Caco-2 (cell line): ENCODE data around the gene LMO7. TPM values are rescaled to one million over a fixed set of nuclear protein-coding genes. Genes with fewer than 3 reads are reported as not detected.

Source experiments
- BruUV-seq: library from RNA; stranded (reverse); fragments of 400-500 nt; replicated peaks from 2 replicates; lab custom pipeline; 2021; lab: Mats Ljungman, UMichigan
- CTCF ChIA-PET: fragments of 300-600 bp; sonication (Branson Sonifier 250); formaldehyde crosslinking; loops from one replicate; lab custom pipeline; 2022; ENCODE audit warnings: antibody characterized with exemption; lab: Charles Lee
- POLR2A ChIA-PET: fragments of 300-600 bp; sonication (Branson Sonifier 250); formaldehyde crosslinking; loops from one replicate; lab custom pipeline; 2022; ENCODE audit warnings: antibody characterized with exemption; lab: Charles Lee
- DNase-seq, 2 experiments: peaks; one replicate each; pipeline versions ENCODE4 v3.0.0 to v3.0.0-alpha.2; 2020 to 2022
- H3K27me3 ChIP-seq: replicated peaks from 2 replicates; pipeline ENCODE4 v1.6.0; 2011; ENCODE audit warnings: low read length; ENCODE audit not compliant: control insufficient read depth, insufficient read depth
- H3K36me3 ChIP-seq: 2 replicates; pipeline ENCODE4 v1.5.1; 2011; ENCODE audit warnings: low read length; ENCODE audit not compliant: control insufficient read depth, insufficient read depth
- H3K4me1 ChIP-seq: fragments of 250-450 bp; sonication (Bioruptor Pico); 2 replicates; pipeline ENCODE4 v1.5.1; 2020; ENCODE audit warnings: mild to moderate bottlenecking
- H3K4me3 ChIP-seq: 2 replicates; pipeline ENCODE4 v1.5.1; 2011; ENCODE audit warnings: low read depth, mild to moderate bottlenecking, control low read depth, low read length
- H3K9me3 ChIP-seq: fragments of 250-450 bp; sonication (Bioruptor Pico); 2 replicates; pipeline ENCODE4 v1.5.1; 2020; ENCODE audit warnings: mild to moderate bottlenecking, moderate library complexity
- H3K27ac Mint-ChIP-seq: one replicate; pipeline ENCODE4 v1.8.0; 2022; ENCODE audit warnings: mixed read lengths; ENCODE audit not compliant: unreplicated experiment
- H3K27me3 Mint-ChIP-seq: one replicate; pipeline ENCODE4 v1.8.0; 2022; ENCODE audit warnings: mixed read lengths; ENCODE audit not compliant: insufficient read depth, unreplicated experiment
- H3K36me3 Mint-ChIP-seq: one replicate; pipeline ENCODE4 v1.8.0; 2022; ENCODE audit warnings: mild to moderate bottlenecking, mixed read lengths; ENCODE audit not compliant: insufficient read depth, unreplicated experiment
- H3K4me1 Mint-ChIP-seq: one replicate; pipeline ENCODE4 v1.8.0; 2022; ENCODE audit warnings: low read depth, mixed read lengths; ENCODE audit not compliant: unreplicated experiment
- H3K4me3 Mint-ChIP-seq: one replicate; pipeline ENCODE4 v1.8.0; 2022; ENCODE audit warnings: mild to moderate bottlenecking, moderate library complexity, mixed read lengths; ENCODE audit not compliant: unreplicated experiment
- H3K9me3 Mint-ChIP-seq: one replicate; pipeline ENCODE4 v1.8.0; 2022; ENCODE audit warnings: mixed read lengths; ENCODE audit not compliant: unreplicated experiment
- CTCF ChIP-seq, 2 experiments: fragments of 200-600 bp in 1 of 2; IDR thresholded peaks; 1 replicate in 1 of 2; 2 replicates in 1 of 2; pipeline versions ENCODE4 v1.5.1 to v1.8.0; 2011 to 2022; ENCODE audit warnings: antibody characterized with exemption in 1 of 2, control low read depth in 1 of 2, inconsistent platforms in 1 of 2, low read depth in 1 of 2, low read length in 1 of 2, mild to moderate bottlenecking in 1 of 2, moderate library complexity in 1 of 2; ENCODE audit not compliant: insufficient read depth in 1 of 2, severe bottlenecking in 1 of 2, unreplicated experiment in 1 of 2
- intact Hi-C: fragments of 100-400 bp; cut with micrococcal nuclease; formaldehyde crosslinking; loops from one replicate; pipeline ENCODE4 v1.10.0; 2022; ENCODE audit not compliant: unreplicated experiment
- total RNA-seq: library from RNA; stranded (reverse); gene quantifications from 2 replicates; pipeline ENCODE4 v1.2.3, GENCODE V29; 2022

Gene LMO7
- total RNA-seq, 1 experiment from 2014 or later: 209 TPM

DNA sequence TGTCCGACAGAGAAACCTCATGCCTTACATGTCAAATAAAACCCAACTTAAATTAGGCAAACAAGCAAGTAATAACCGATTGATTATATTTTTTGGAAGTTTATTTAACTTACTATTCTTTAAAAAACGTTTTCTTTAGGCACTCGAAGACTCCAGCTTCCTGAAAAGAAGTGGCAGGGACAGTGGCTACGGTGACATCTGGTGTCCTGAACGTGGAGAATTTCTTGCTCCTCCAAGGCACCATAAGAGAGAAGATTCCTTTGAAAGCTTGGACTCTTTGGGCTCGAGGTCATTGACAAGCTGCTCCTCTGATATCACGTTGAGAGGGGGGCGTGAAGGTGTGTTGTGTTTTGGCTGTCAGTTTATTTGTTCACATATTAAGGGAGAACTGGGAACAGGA, 164.4 kb downstream of the LMO7 start:
- BruUV-seq: no TSS peak
- Mint-ChIP-seq H3K36me3 (peaks cover 100% of the 10 kb centered on the region), H3K9me3 (no peaks in the 10 kb centered on the region), H3K4me3 (no peak overlapping the region), H3K27ac (peak overlapping the region; percentile 19), H3K27me3 (no peaks in the 10 kb centered on the region), H3K4me1 (peaks cover 41% of the 10 kb centered on the region)
- Histone ChIP-seq H3K27me3 (no peaks in the 10 kb centered on the region), H3K9me3 (no peaks in the 10 kb centered on the region), H3K36me3 (no peaks in the 10 kb centered on the region; the same call in 1 of the 2 replicates), H3K4me1 (peaks cover 14% of the 10 kb centered on the region), H3K4me3 (no peak overlapping the region)
- peak in 1 of 2 experiments; percentile 13 for TF ChIP-seq CTCF (IDR thresholded peaks at IDR 0.05; ENCODE audit: insufficient read depth in 1 of 2, low read depth in 1 of 2, low read length in 1 of 2, severe bottlenecking in 1 of 2, unreplicated experiment in 1 of 2)
- DNase-seq: peak in 1 of 2 experiments; percentile 38
- intact Hi-C loops: loop anchor here (1.0 kb wide), 3 partner anchors 40 to 113 kb away; no protein-coding TSS in a partner anchor
- ChIA-PET POLR2A (no interaction called here), CTCF (interaction anchor here (1.1 to 2.2 kb wide), 3 partner anchors 40 to 106 kb away, joined by 3 to 18 read pairs (median 5); no protein-coding TSS in a partner anchor)

GRCh38 chr13:75801388-75801945, 165.3 kb downstream of the LMO7 start:
- intact Hi-C loops: no loop called here
- CTCF ChIA-PET: interaction anchor here (1.4 kb wide), 1 partner anchor 41 kb away, joined by 5 read pairs; no protein-coding TSS in a partner anchor

DNA sequence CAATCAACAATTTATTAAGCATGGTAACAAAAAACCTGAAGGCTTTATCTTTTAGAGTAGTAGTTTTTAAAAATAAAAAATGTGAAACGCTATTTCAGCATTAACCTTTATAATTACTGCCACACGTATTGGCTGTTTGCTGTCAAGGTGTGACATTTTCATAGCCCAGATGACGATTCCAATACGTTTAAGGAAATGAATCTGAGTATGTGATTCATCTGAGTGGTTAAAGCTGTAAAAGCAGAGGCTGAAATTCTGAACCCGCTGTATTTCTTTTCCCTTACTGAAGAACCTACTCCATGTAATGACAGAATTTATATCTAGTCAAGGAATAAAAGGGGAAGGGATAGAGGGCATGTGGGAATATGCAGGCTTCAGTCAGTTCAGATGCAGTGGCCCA, 166.0 kb downstream of the LMO7 start:
- H3K9me3 Mint-ChIP-seq: no peaks in the 10 kb centered on the region
- peaks cover 14% of the 10 kb centered on the region for H3K4me1 ChIP-seq

More at GRCh38 chr13:75801388-75801945, 165.3 kb downstream of the LMO7 start:
- peaks cover 1% of the 10 kb centered on the region for H3K36me3 ChIP-seq
- DNase-seq: no peak
- no peak for TF ChIP-seq CTCF (IDR thresholded peaks at IDR 0.05; ENCODE audit: insufficient read depth in 1 of 2, low read depth in 1 of 2, low read length in 1 of 2, severe bottlenecking in 1 of 2, unreplicated experiment in 1 of 2)
- no peaks in the 10 kb centered on the region for H3K9me3 Mint-ChIP-seq
- H3K4me1 Mint-ChIP-seq: peaks cover 44% of the 10 kb centered on the region
- H3K27me3 Mint-ChIP-seq: no peaks in the 10 kb centered on the region
- no peak overlapping the region for H3K27ac Mint-ChIP-seq
- H3K36me3 Mint-ChIP-seq: peaks cover 100% of the 10 kb centered on the region
- no peak overlapping the region for H3K4me3 ChIP-seq
- POLR2A ChIA-PET: no interaction called here
- peaks cover 14% of the 10 kb centered on the region for H3K4me1 ChIP-seq
- no TSS peak for BruUV-seq
- no peak overlapping the region for H3K4me3 Mint-ChIP-seq
- no peaks in the 10 kb centered on the region for H3K27me3 ChIP-seq
- H3K9me3 ChIP-seq: no peaks in the 10 kb centered on the region

More for the DNA sequence above, 166.0 kb downstream of the LMO7 start:
- no peaks in the 10 kb centered on the region for H3K27me3 Mint-ChIP-seq
- BruUV-seq: no TSS peak
- CTCF ChIA-PET: no interaction called here
- Histone ChIP-seq H3K4me3 (no peak overlapping the region), H3K9me3 (no peaks in the 10 kb centered on the region), H3K36me3 (peaks cover 4% of the 10 kb centered on the region), H3K27me3 (no peaks in the 10 kb centered on the region)
- intact Hi-C loops: no loop called here
- H3K4me3 Mint-ChIP-seq: no peak overlapping the region
- H3K4me1 Mint-ChIP-seq: peaks cover 41% of the 10 kb centered on the region
- no peak for TF ChIP-seq CTCF (IDR thresholded peaks at IDR 0.05; ENCODE audit: insufficient read depth in 1 of 2, low read depth in 1 of 2, low read length in 1 of 2, severe bottlenecking in 1 of 2, unreplicated experiment in 1 of 2)
- peak overlapping the region; percentile 64 for H3K27ac Mint-ChIP-seq
- POLR2A ChIA-PET: no interaction called here
- peaks cover 100% of the 10 kb centered on the region for H3K36me3 Mint-ChIP-seq
- no peak for DNase-seq
